Ishikawa (cell line): ENCODE results near the gene RGL2.

Experiments
- CEBPB ChIP-seq: IDR thresholded peaks from 2 replicates; pipeline ENCODE4 v1.6.1; 2012
- CREB1 ChIP-seq: IDR thresholded peaks from 2 replicates; pipeline ENCODE4 v1.6.1; 2012; ENCODE audit warnings: low read depth
- EP300 ChIP-seq: IDR thresholded peaks from 2 replicates; pipeline ENCODE4 v1.6.1; 2012; ENCODE audit warnings: borderline replicate concordance
- FOXM1 ChIP-seq: IDR thresholded peaks from 2 replicates; pipeline ENCODE4 v1.6.1; 2012; ENCODE audit warnings: low read depth, borderline replicate concordance
- MAX ChIP-seq: IDR thresholded peaks from 2 replicates; pipeline ENCODE4 v1.6.1; 2012
- REST ChIP-seq: IDR thresholded peaks from 2 replicates; pipeline ENCODE4 v1.6.1; 2012; ENCODE audit warnings: low read depth, mild to moderate bottlenecking
- TAF1 ChIP-seq: IDR thresholded peaks from 2 replicates; pipeline ENCODE4 v1.6.1; 2012; ENCODE audit warnings: low read depth, mild to moderate bottlenecking
- ZBTB7A ChIP-seq: IDR thresholded peaks from 2 replicates; pipeline ENCODE4 v1.6.1; 2012; ENCODE audit warnings: low read depth

GRCh38 chr6:33324125-33324524, 25.4 kb upstream of the RGL2 start:
- TF ChIP-seq ZBTB7A (no peak), CREB1 (no peak), MAX (no peak), EP300 (no peak), CEBPB (no peak), REST (no peak), FOXM1 (no peak), TAF1 (no peak)
